ENCODE results near the gene MAST3.

GRCh38 chr19:18097217-18097992, at the start of gene MAST3:
- TF ChIP-seq ZNF561 (tag by site-specific recombination; IDR thresholded peaks at IDR 0.05; ENCODE audit: borderline replicate concordance): no peak
- no peak for TF ChIP-seq TSHZ1 (tag by site-specific recombination; IDR thresholded peaks at IDR 0.05; ENCODE audit: borderline replicate concordance)
- no peak for TF ChIP-seq ZNF777 (tag by site-specific recombination; IDR thresholded peaks at IDR 0.05; ENCODE audit: borderline replicate concordance)
- TF ChIP-seq, protein P1, sequence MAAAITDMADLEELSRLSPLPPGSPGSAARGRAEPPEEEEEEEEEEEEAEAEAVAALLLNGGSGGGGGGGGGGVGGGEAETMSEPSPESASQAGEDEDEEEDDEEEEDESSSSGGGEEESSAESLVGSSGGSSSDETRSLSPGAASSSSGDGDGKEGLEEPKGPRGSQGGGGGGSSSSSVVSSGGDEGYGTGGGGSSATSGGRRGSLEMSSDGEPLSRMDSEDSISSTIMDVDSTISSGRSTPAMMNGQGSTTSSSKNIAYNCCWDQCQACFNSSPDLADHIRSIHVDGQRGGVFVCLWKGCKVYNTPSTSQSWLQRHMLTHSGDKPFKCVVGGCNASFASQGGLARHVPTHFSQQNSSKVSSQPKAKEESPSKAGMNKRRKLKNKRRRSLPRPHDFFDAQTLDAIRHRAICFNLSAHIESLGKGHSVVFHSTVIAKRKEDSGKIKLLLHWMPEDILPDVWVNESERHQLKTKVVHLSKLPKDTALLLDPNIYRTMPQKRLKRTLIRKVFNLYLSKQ (tag by site-specific recombination; IDR thresholded peaks at IDR 0.05; ENCODE audit: borderline replicate concordance): no peak
- TF ChIP-seq, protein P2, sequence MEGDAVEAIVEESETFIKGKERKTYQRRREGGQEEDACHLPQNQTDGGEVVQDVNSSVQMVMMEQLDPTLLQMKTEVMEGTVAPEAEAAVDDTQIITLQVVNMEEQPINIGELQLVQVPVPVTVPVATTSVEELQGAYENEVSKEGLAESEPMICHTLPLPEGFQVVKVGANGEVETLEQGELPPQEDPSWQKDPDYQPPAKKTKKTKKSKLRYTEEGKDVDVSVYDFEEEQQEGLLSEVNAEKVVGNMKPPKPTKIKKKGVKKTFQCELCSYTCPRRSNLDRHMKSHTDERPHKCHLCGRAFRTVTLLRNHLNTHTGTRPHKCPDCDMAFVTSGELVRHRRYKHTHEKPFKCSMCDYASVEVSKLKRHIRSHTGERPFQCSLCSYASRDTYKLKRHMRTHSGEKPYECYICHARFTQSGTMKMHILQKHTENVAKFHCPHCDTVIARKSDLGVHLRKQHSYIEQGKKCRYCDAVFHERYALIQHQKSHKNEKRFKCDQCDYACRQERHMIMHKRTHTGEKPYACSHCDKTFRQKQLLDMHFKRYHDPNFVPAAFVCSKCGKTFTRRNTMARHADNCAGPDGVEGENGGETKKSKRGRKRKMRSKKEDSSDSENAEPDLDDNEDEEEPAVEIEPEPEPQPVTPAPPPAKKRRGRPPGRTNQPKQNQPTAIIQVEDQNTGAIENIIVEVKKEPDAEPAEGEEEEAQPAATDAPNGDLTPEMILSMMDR (tag by site-specific recombination; IDR thresholded peaks at IDR 0.05): no peak
- no peak; the same call in 1 of the 2 replicates for TF ChIP-seq ZNF768 (tag by site-specific recombination; IDR thresholded peaks at IDR 0.05)
- TF ChIP-seq ZNF830 (tag by site-specific recombination; IDR thresholded peaks at IDR 0.05; ENCODE audit: low read depth): no peak
- TF ChIP-seq, protein P3, sequence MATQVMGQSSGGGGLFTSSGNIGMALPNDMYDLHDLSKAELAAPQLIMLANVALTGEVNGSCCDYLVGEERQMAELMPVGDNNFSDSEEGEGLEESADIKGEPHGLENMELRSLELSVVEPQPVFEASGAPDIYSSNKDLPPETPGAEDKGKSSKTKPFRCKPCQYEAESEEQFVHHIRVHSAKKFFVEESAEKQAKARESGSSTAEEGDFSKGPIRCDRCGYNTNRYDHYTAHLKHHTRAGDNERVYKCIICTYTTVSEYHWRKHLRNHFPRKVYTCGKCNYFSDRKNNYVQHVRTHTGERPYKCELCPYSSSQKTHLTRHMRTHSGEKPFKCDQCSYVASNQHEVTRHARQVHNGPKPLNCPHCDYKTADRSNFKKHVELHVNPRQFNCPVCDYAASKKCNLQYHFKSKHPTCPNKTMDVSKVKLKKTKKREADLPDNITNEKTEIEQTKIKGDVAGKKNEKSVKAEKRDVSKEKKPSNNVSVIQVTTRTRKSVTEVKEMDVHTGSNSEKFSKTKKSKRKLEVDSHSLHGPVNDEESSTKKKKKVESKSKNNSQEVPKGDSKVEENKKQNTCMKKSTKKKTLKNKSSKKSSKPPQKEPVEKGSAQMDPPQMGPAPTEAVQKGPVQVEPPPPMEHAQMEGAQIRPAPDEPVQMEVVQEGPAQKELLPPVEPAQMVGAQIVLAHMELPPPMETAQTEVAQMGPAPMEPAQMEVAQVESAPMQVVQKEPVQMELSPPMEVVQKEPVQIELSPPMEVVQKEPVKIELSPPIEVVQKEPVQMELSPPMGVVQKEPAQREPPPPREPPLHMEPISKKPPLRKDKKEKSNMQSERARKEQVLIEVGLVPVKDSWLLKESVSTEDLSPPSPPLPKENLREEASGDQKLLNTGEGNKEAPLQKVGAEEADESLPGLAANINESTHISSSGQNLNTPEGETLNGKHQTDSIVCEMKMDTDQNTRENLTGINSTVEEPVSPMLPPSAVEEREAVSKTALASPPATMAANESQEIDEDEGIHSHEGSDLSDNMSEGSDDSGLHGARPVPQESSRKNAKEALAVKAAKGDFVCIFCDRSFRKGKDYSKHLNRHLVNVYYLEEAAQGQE (tag by site-specific recombination; IDR thresholded peaks at IDR 0.05): no peak
- no peak for TF ChIP-seq YY1 (tag by site-specific recombination; IDR thresholded peaks at IDR 0.05)
- TF ChIP-seq ZNF23 (tag by site-specific recombination; IDR thresholded peaks at IDR 0.05; ENCODE audit: borderline replicate concordance): no peak
- TF ChIP-seq PRDM10 (tag by site-specific recombination; IDR thresholded peaks at IDR 0.05): no peak
- 0 out of 2 replicates have a peak, but pooled peaks have one; percentile 24 for TF ChIP-seq ZNF24 (tag by site-specific recombination; IDR thresholded peaks at IDR 0.05)

Measured in HEK293 (cell line).